ENCODE results near the gene TADA2B. TPM values are rescaled to one million over a fixed set of nuclear protein-coding genes. Genes with fewer than 3 reads are reported as not detected.

TADA2B gene
- total RNA-seq, 4 donors from 2014 or later = 13.3 to 27.3 (median 16.5) TPM

- H3K27ac ChIP-seq = no peak overlapping the region
- no peaks in the 10 kb centered on the region for H3K9me3 ChIP-seq
- DNase-seq (ENCODE audit: low spot score in 2 of 2) = no peak
- peaks cover 7 to 96% (median 15%) of the 10 kb centered on the region in 3 donors for H3K36me3 ChIP-seq
- no peaks in the 10 kb centered on the region for H3K4me1 ChIP-seq
- H3K27me3 ChIP-seq = no peaks in the 10 kb centered on the region
- TF ChIP-seq CTCF (IDR thresholded peaks at IDR 0.05) (no peak), POLR2A (IDR thresholded peaks at IDR 0.05) (no peak), EP300 (IDR thresholded peaks at IDR 0.05) (no peak)
- WGBS, 2 donors = 91 to 94% methylated on average over 11 of the region's 11 CpGs
- no peak overlapping the region for H3K4me3 ChIP-seq
Measured at GRCh38 chr4:7013175-7013574, 30.0 kb upstream of the TADA2B start.

GRCh38 chr4:7014815-7015214 lies 28.4 kb upstream of the TADA2B start:
- no peaks in the 10 kb centered on the region for H3K4me1 ChIP-seq
- no peaks in the 10 kb centered on the region for H3K27me3 ChIP-seq
- DNase-seq (ENCODE audit: low spot score in 2 of 2) = no peak
- WGBS, 2 donors = 95 to 98% methylated on average over 12 of the region's 12 CpGs
- TF ChIP-seq POLR2A (IDR thresholded peaks at IDR 0.05) (no peak), CTCF (IDR thresholded peaks at IDR 0.05) (no peak), EP300 (IDR thresholded peaks at IDR 0.05) (no peak)
- no peak overlapping the region for H3K4me3 ChIP-seq
- no peak overlapping the region for H3K27ac ChIP-seq
- H3K36me3 ChIP-seq = peaks cover 7 to 93% (median 15%) of the 10 kb centered on the region in 3 donors
- H3K9me3 ChIP-seq = no peaks in the 10 kb centered on the region

GRCh38 chr4:7015383-7016035 lies 27.7 kb upstream of the TADA2B start:
- no peaks in the 10 kb centered on the region for H3K4me1 ChIP-seq
- no peaks in the 10 kb centered on the region for H3K27me3 ChIP-seq
- no peak for DNase-seq (ENCODE audit: low spot score in 2 of 2)
- H3K9me3 ChIP-seq = no peaks in the 10 kb centered on the region
- no peak overlapping the region for H3K4me3 ChIP-seq
- 92 to 97% methylated on average over 11 to 12 of the region's 12 CpGs for WGBS, 2 donors
- TF ChIP-seq EP300 (IDR thresholded peaks at IDR 0.05) = no peak
- no peak for TF ChIP-seq CTCF (IDR thresholded peaks at IDR 0.05)
- no peak for TF ChIP-seq POLR2A (IDR thresholded peaks at IDR 0.05)
- peaks cover 7 to 92% (median 15%) of the 10 kb centered on the region in 3 donors for H3K36me3 ChIP-seq
- H3K27ac ChIP-seq = no peak overlapping the region

- TF ChIP-seq POLR2A (IDR thresholded peaks at IDR 0.05) (no peak), CTCF (IDR thresholded peaks at IDR 0.05) (no peak), EP300 (IDR thresholded peaks at IDR 0.05) (no peak)
- no peak overlapping the region for H3K4me3 ChIP-seq
- no peaks in the 10 kb centered on the region for H3K9me3 ChIP-seq
- no peak overlapping the region for H3K27ac ChIP-seq
- H3K27me3 ChIP-seq = no peaks in the 10 kb centered on the region
- H3K36me3 ChIP-seq = peaks cover 7 to 92% (median 15%) of the 10 kb centered on the region in 3 donors
- no peaks in the 10 kb centered on the region for H3K4me1 ChIP-seq
- no peak for DNase-seq (ENCODE audit: low spot score in 2 of 2)
- 68 to 71% methylated on average over 11 of the region's 11 CpGs for WGBS, 2 donors
Measured at GRCh38 chr4:7016086-7016485, 27.1 kb upstream of the TADA2B start.

- DNase-seq (ENCODE audit: low spot score in 2 of 2) = no peak
- no peak overlapping the region for H3K4me3 ChIP-seq
- peaks cover 7 to 92% (median 15%) of the 10 kb centered on the region in 3 donors for H3K36me3 ChIP-seq
- 91 to 93% methylated on average over 6 of the region's 6 CpGs for WGBS, 2 donors
- no peaks in the 10 kb centered on the region for H3K4me1 ChIP-seq
- H3K9me3 ChIP-seq = no peaks in the 10 kb centered on the region
- no peak for TF ChIP-seq CTCF (IDR thresholded peaks at IDR 0.05)
- no peak for TF ChIP-seq EP300 (IDR thresholded peaks at IDR 0.05)
- TF ChIP-seq POLR2A (IDR thresholded peaks at IDR 0.05) = no peak
- H3K27me3 ChIP-seq = no peaks in the 10 kb centered on the region
- no peak overlapping the region for H3K27ac ChIP-seq
Measured at GRCh38 chr4:7016512-7016911, 26.7 kb upstream of the TADA2B start.
